H1 (cell line): ENCODE measurements around the gene ABHD2. TPM values are rescaled to one million over a fixed set of nuclear protein-coding genes. Genes with fewer than 3 reads are reported as not detected.

ENCODE experiments used
- CHD7 ChIP-seq: fragments of 300-600 bp; sonication (generic); IDR thresholded peaks from 2 replicates; pipeline ENCODE4 v1.7.1; 2012; ENCODE audit warnings: low read length, moderate library complexity, mild to moderate bottlenecking, inconsistent platforms; ENCODE audit not compliant: insufficient replicate concordance
- polyA plus RNA-seq, 7 experiments: library from polyadenylated mRNA; depleted of rRNA in 3 of 7; stranded (reverse) in 5 of 7; unstranded in 2 of 7; fragments of >200 nt in 5 of 7; fragments of 200-250 nt in 2 of 7; gene quantifications; 1 replicate in 5 of 7; 2 replicates in 1 of 7; 4 replicates in 1 of 7; pipeline versions ENCODE4 v1.2.1 to v1.2.3, GENCODE V29; 2011 to 2013; ENCODE audit warnings: missing spikeins in 2 of 7, mixed read lengths in 2 of 7
- total RNA-seq: library from RNA; stranded (reverse); fragmentation: NEBNext Ultra II Directional; extraction: Animal tissue kit (Norgen Biotek cat#: 25700); gene quantifications from 2 replicates; pipeline ENCODE4 v1.2.1, GENCODE V29; 2021

Gene ABHD2
- total and polyA plus RNA-seq, 2 of the 8 experiments (the other 6 are each of a cell fraction or from before 2014, with no cell fraction given): 9.1 to 23.7 TPM

- no peak for TF ChIP-seq CHD7
Measured at GRCh38 chr15:89139613-89140499, 51.6 kb downstream of the ABHD2 start (continued).
